ENCODE data around the gene SLC9A1. TPM values are rescaled to one million over a fixed set of nuclear protein-coding genes. Genes with fewer than 3 reads are reported as not detected.

The SLC9A1 gene
- total and polyA plus RNA-seq, 2 of the 8 experiments (the other 6 are each of a cell fraction or from before 2014, with no cell fraction given), result 11.3 to 25.1 TPM

DNA sequence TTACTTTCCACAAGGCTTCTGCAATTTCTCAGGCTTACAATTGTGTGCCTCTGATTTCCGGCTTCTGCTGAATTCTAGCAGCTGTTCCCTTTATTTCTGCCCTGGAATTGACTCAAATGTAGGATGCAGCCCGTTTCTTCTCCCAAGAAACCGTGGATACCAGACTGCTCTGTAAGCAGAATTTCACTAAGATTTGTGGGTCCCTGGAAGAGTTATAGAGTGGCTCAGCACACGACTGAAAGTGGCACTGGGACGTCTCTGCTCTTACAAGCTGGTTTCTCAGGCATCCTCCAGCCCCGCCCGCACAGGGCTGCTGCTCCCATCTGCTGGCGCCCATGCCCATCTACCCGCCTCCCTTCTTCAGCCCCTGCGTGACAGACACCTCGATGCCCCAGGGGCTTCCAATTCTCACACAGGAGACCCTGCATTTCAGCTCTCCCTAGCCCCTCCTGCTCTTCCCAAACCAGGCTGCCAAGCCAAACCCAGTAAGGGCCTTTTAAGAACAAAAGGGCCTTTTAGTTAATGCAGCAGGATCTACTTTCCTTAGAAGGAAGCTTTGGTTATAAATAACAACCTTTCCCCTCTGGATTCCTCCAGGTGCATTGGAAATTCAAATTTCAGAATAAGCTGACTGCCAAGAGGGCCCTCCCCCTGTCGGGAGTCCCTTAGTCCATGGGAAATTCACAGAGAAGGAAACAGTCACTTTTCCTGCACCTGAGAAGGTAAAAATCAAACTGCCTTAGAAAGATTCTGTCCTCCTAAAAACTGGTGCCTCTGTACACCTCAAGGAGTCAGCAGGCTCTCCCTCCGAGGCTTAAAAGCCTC is 96.9 kb downstream of the SLC9A1 start:
- Histone ChIP-seq H3K36me3 (ENCODE audit: control insufficient read depth in 2 of 4, insufficient read depth in 4 of 4, low read length in 3 of 4) (no peaks in the 10 kb centered on the region), H4K5ac (ENCODE audit: insufficient read length, low read depth, low read length) (peak overlapping the region; percentile 37), H2BK120ac (replicated peaks; ENCODE audit: low read depth, low read length) (peak overlapping the region; percentile 86), H2AFZ (ENCODE audit: low read length) (no peak overlapping the region), H3K9me3 (ENCODE audit: insufficient read depth in 2 of 2, low read depth in 1 of 2, low read length in 1 of 2) (no peaks in the 10 kb centered on the region), H2AK5ac (ENCODE audit: low read depth, low read length) (no peak overlapping the region), H4K91ac (replicated peaks; ENCODE audit: insufficient read length, low read length) (peak overlapping the region; percentile 57), H3K56ac (replicated peaks; ENCODE audit: insufficient read length, low read depth, low read length) (no peak overlapping the region), H4K8ac (ENCODE audit: extremely low read depth, insufficient read depth, low read length) (0 out of 2 replicates have a peak overlapping the region, but pooled peaks have one; percentile 42), H2BK15ac (ENCODE audit: low read length) (no peak overlapping the region), H2BK12ac (ENCODE audit: low read depth, low read length) (peak overlapping the region; percentile 91), H3K4ac (replicated peaks; ENCODE audit: insufficient read length, low read depth, low read length) (peak overlapping the region; percentile 2), H3K79me1 (ENCODE audit: low read depth, low read length) (no peaks in the 10 kb centered on the region), H3K4me3 (ENCODE audit: extremely low read depth in 1 of 4, insufficient read depth in 2 of 4, low read depth in 3 of 4, low read length in 4 of 4) (peak overlapping the region in 2 of 4 experiments; percentile 11 to 31; a peak in 4 of 8 replicates), H3K27me3 (replicated peaks in 1 of 4; ENCODE audit: control insufficient read depth in 3 of 4, extremely low read depth in 1 of 4, insufficient read depth in 3 of 4, low read length in 3 of 4) (no peaks in the 10 kb centered on the region), H4K20me1 (replicated peaks in 1 of 2; ENCODE audit: control insufficient read depth in 1 of 2, insufficient read depth in 2 of 2, low read length in 2 of 2) (no peaks in the 10 kb centered on the region), H3K23me2 (ENCODE audit: low read depth, low read length) (no peaks in the 10 kb centered on the region; the same call in 1 of the 2 replicates), H2BK5ac (ENCODE audit: low read depth, low read length) (peak overlapping the region; percentile 97), H2BK20ac (ENCODE audit: low read length) (peak overlapping the region; percentile 72; the same call in 1 of the 2 replicates), H3K14ac (ENCODE audit: insufficient read length) (no peak overlapping the region), H3K18ac (ENCODE audit: extremely low read depth, low read length) (peak overlapping the region; percentile 64), H3K9ac (replicated peaks in 1 of 4; ENCODE audit: extremely low read depth in 1 of 4, low read depth in 3 of 4, low read length in 3 of 4) (peak overlapping the region in 2 of 4 experiments; percentile 4 to 58; a peak in 3 of 7 replicates), H3K79me2 (ENCODE audit: control insufficient read depth in 1 of 2, insufficient read depth in 2 of 2, low read length in 2 of 2) (no peaks in the 10 kb centered on the region; a peak in 1 of 4 replicates), H3K27ac (ENCODE audit: low read depth, low read length) (peak overlapping the region; percentile 26; the same call in 1 of the 2 replicates), H3K23ac (ENCODE audit: insufficient read length) (no peak overlapping the region), H3K4me1 (replicated peaks in 1 of 4; ENCODE audit: control insufficient read depth in 3 of 4, insufficient read depth in 4 of 4, low read length in 3 of 4) (peaks cover 3 to 26% (median 19%) of the 10 kb centered on the region in 4 experiments), H3K4me2 (ENCODE audit: insufficient read depth in 1 of 2, low read depth in 2 of 2, low read length in 2 of 2) (peak overlapping the region; percentile 63 to 69)
- ChIA-PET POLR2A (ENCODE audit: partially characterized antibody) (interaction anchor here (0.6 to 8.5 kb wide), 16 partner anchors 8 to 174 kb away, joined by 3 to 57 read pairs (median 6); partner anchors contain the start of genes SLC9A1 and TENT5B), CTCF (ENCODE audit: partially characterized antibody) (interaction anchor here (0.6 to 26.4 kb wide), 12 partner anchors 8 to 1819 kb away, joined by 3 to 790 read pairs (median 3); no protein-coding TSS in a partner anchor)
- DNase-seq (ENCODE audit: low read depth in 1 of 2, low spot score in 2 of 2), result peak in 1 of 2 experiments; percentile 65
- FAIRE-seq, result peak; percentile 55
- no peak for TF ChIP-seq JUND (IDR thresholded peaks at IDR 0.05; ENCODE audit: low read length)
- TF ChIP-seq TBP (IDR thresholded peaks at IDR 0.05; ENCODE audit: low read depth, low read length), result 0 out of 2 replicates have a peak, but pooled peaks have one; percentile 8
- TF ChIP-seq POLR2A (IDR thresholded peaks at IDR 0.05; ENCODE audit: control extremely low read depth in 1 of 2, low read depth in 2 of 2, low read length in 2 of 2), result 0 out of 3 replicates have a peak, but pooled peaks of 1 of the 2 experiments have one; percentile 27
- WGBS, 2 experiments (ENCODE audit: extremely low coverage in 1 of 2, insufficient coverage in 1 of 2, insufficient read length in 1 of 2, insufficient replicate concordance in 2 of 2, low coverage in 1 of 2, low lambda C conversion rate in 2 of 2, missing lambda C conversion rate in 1 of 2), result 16% methylated on average over 13 of the region's 13 CpGs; no CpG with 5 or more reads in 1 of the 2 experiments

Measured in H1 (cell line).